GM12864 (cell line): ENCODE measurements around the gene SGSM1.

ENCODE experiments used
- DNase-seq: peaks from one replicate; pipeline ENCODE4 v3.0.0-alpha.2; 2011; ENCODE audit warnings: low read depth
- H3K4me3 ChIP-seq: 2 replicates; pipeline ENCODE4 v1.5.1; 2011; ENCODE audit warnings: mild to moderate bottlenecking, low read depth, low read length, control low read depth
- CTCF ChIP-seq: IDR thresholded peaks from 2 replicates; pipeline ENCODE4 v1.5.1; 2011; ENCODE audit warnings: low read depth, mild to moderate bottlenecking, moderate library complexity, low read length, control low read depth, inconsistent platforms; ENCODE audit errors: missing control alignments

Gene SGSM1

GRCh38 chr22:24855794-24856193, 49.8 kb downstream of the SGSM1 start:
- no peak for DNase-seq
- no peak for TF ChIP-seq CTCF
- no peak overlapping the region for H3K4me3 ChIP-seq

GRCh38 chr22:24857576-24857975, 51.6 kb downstream of the SGSM1 start:
- no peak overlapping the region for H3K4me3 ChIP-seq
- no peak for TF ChIP-seq CTCF
- no peak for DNase-seq

- DNase-seq: no peak
- TF ChIP-seq CTCF: no peak
- no peak overlapping the region for H3K4me3 ChIP-seq
Observed at GRCh38 chr22:24859587-24859986, 53.6 kb downstream of the SGSM1 start.

- DNase-seq: no peak
- no peak overlapping the region for H3K4me3 ChIP-seq
- no peak for TF ChIP-seq CTCF
Observed at GRCh38 chr22:24865508-24865907, 59.5 kb downstream of the SGSM1 start.

GRCh38 chr22:24867323-24868022, 61.5 kb downstream of the SGSM1 start:
- no peak overlapping the region for H3K4me3 ChIP-seq
- TF ChIP-seq CTCF: no peak
- no peak for DNase-seq

GRCh38 chr22:24868979-24869378, 63.0 kb downstream of the SGSM1 start:
- DNase-seq: no peak
- TF ChIP-seq CTCF: no peak
- H3K4me3 ChIP-seq: no peak overlapping the region

GRCh38 chr22:24871611-24872205, 65.7 kb downstream of the SGSM1 start:
- no peak overlapping the region for H3K4me3 ChIP-seq
- TF ChIP-seq CTCF: no peak
- DNase-seq: no peak
